K562 (cell line): ENCODE measurements around the gene ARL16. TPM values are rescaled to one million over a fixed set of nuclear protein-coding genes. Genes with fewer than 3 reads are reported as not detected.

Experiments
- ATF1 ChIP-seq, 2 experiments: fragments of 450-650 bp in 1 of 2; IDR thresholded peaks; 2 replicates each; pipeline ENCODE4 v1.6.1; 2016; ENCODE audit warnings: missing compliant biosample characterization in 1 of 2, missing genetic modification characterization in 1 of 2
- DACH1 ChIP-seq: fragments of 450-650 bp; IDR thresholded peaks from 2 replicates; pipeline ENCODE4 v1.6.1; 2018; ENCODE audit not compliant: partially characterized antibody
- ILF3 ChIP-seq: fragments of 450-650 bp; IDR thresholded peaks from 2 replicates; pipeline ENCODE4 v1.6.1; 2018; ENCODE audit warnings: antibody characterized with exemption, mild to moderate bottlenecking, moderate library complexity, borderline replicate concordance
- JUND ChIP-seq, 2 experiments: IDR thresholded peaks; 2 replicates in 1 of 2; 3 replicates in 1 of 2; pipeline ENCODE4 v1.6.1; 2011; ENCODE audit warnings: borderline replicate concordance in 2 of 2, low read depth in 2 of 2, low read length in 2 of 2, improper control_type of control experiment in 1 of 2, missing biosample characterization in 1 of 2, missing genetic modification characterization in 1 of 2, missing genetic modification reagents in 1 of 2
- MTA3 ChIP-seq: fragments of 450-650 bp; formaldehyde crosslinking; IDR thresholded peaks from 2 replicates; pipeline ENCODE4 v1.6.1; 2017; ENCODE audit warnings: mild to moderate bottlenecking, borderline replicate concordance
- NFE2 ChIP-seq: IDR thresholded peaks from 2 replicates; pipeline ENCODE4 v1.6.1; 2014; ENCODE audit warnings: antibody characterized with exemption, low read depth
- SP2 ChIP-seq: IDR thresholded peaks from 2 replicates; pipeline ENCODE4 v1.6.1; 2011; ENCODE audit warnings: mild to moderate bottlenecking, low read depth, low read length, moderate library complexity; ENCODE audit not compliant: poor library complexity, severe bottlenecking; ENCODE audit errors: extremely low read depth
- TOE1 ChIP-seq, 2 experiments: fragments of 450-650 bp in 1 of 2; sonication (generic) in 1 of 2; formaldehyde crosslinking in 1 of 2; IDR thresholded peaks; 2 replicates each; pipeline versions ENCODE4 v1.7.1 to v1.8.0; 2016 to 2022; ENCODE audit warnings: borderline replicate concordance in 2 of 2, mild to moderate bottlenecking in 2 of 2, antibody characterized with exemption in 1 of 2, inconsistent platforms in 1 of 2, low read depth in 1 of 2, missing genetic modification reagents in 1 of 2, moderate library complexity in 1 of 2
- WHSC1 ChIP-seq: IDR thresholded peaks from one replicate; pipeline ENCODE4 v1.6.1; 2012; ENCODE audit warnings: low read length, control low read depth, inconsistent platforms
- polyA plus RNA-seq, 8 experiments: library from polyadenylated mRNA; depleted of rRNA in 4 of 8; stranded (reverse) in 5 of 8; unstranded in 3 of 8; fragments of >200 nt; fragmentation: Nextera tagmentation in 2 of 8; fragmentation: Illumina TruSeq in 1 of 8; extraction: Ambion mirVana in 2 of 8; extraction: Trizol in 1 of 8; gene quantifications; 2 replicates each; pipeline versions ENCODE4 v1.2.1 to v1.2.3, GENCODE V29; 2011 to 2014; ENCODE audit warnings: inconsistent platforms in 1 of 8, missing spikeins in 1 of 8
- total RNA-seq, 7 experiments: library from RNA; depleted of rRNA in 6 of 7; stranded (reverse); fragments of >200 nt in 6 of 7; fragmentation: Illumina TruSeq in 2 of 7; extraction: Trizol in 2 of 7; gene quantifications; 2 replicates each; pipeline versions ENCODE4 v1.2.1 to v1.2.3, GENCODE V29; 2011 to 2021; ENCODE audit warnings: low replicate concordance in 1 of 7
- TF ChIP-seq, protein P1 (sequence below): sonication (generic); formaldehyde crosslinking; IDR thresholded peaks from 2 replicates; pipeline ENCODE4 v1.8.1; 2023; ENCODE audit warnings: missing genetic modification reagents, mild to moderate bottlenecking, borderline replicate concordance
- TF ChIP-seq, protein P2 (sequence below), 2 experiments: fragments of 450-650 bp; formaldehyde crosslinking in 1 of 2; IDR thresholded peaks; 2 replicates each; pipeline versions ENCODE4 v1.4.0 to v1.6.1; 2014 to 2020; ENCODE audit warnings: mild to moderate bottlenecking in 2 of 2, borderline replicate concordance in 1 of 2, low read depth in 1 of 2

The ARL16 gene
- total and polyA plus RNA-seq, 9 of the 15 experiments (the other 6 are each of a cell fraction or from before 2014, with no cell fraction given), result 5.4 to 32.4 (median 22.6) TPM

DNA sequence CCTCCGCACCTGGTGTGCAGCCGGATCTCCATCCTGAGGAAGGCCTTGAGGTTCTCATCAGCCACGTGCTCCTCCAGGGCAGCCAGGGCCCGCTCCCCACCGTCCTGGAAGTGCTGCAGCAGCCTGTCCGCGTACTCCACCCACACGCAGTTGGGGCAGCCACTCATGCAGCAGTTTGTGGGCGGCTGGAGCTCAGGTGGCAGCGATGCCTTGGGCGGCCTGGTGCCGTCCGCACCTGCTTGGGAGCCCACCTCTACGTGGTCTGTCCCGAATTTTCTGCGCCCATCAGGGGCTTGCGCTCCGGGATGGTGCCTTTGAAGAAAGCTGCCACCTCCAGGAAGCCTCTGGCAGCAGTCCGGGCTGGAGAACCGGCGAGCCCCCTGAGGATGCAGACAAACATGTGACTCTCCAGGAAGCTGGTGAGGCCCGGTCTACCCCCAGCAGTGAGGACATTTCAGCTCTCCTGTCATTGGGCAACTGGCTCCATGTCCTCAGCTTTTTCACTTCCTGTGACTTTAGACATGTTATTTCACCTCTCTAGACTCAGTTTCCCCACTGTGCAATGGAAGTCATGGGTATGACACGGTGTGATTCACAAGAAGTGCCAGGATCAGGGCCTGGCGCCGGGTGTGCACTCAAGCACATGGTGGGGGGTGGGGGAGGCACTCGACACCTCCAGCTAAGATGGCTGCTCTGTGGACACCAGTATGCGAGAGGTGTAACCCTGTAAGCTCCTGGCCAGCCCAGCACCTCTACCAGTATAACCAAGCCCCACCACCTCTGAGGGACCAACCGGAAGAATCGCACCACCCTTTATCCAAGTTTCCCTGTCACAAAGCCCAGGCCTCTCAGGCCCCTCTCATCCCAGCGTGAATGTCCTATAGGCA lies 18.1 kb downstream of the ARL16 start (continued):
- no peak for TF ChIP-seq JUND (IDR thresholded peaks at IDR 0.05; ENCODE audit: borderline replicate concordance, low read depth, low read length)
- TF ChIP-seq JUND (tag; IDR thresholded peaks at IDR 0.05; ENCODE audit: borderline replicate concordance, low read depth, low read length), result peak; percentile 59; the same call in 1 of the 3 replicates
- no peak for TF ChIP-seq WHSC1
- TF ChIP-seq DACH1, result no peak
- TF ChIP-seq, protein P1, sequence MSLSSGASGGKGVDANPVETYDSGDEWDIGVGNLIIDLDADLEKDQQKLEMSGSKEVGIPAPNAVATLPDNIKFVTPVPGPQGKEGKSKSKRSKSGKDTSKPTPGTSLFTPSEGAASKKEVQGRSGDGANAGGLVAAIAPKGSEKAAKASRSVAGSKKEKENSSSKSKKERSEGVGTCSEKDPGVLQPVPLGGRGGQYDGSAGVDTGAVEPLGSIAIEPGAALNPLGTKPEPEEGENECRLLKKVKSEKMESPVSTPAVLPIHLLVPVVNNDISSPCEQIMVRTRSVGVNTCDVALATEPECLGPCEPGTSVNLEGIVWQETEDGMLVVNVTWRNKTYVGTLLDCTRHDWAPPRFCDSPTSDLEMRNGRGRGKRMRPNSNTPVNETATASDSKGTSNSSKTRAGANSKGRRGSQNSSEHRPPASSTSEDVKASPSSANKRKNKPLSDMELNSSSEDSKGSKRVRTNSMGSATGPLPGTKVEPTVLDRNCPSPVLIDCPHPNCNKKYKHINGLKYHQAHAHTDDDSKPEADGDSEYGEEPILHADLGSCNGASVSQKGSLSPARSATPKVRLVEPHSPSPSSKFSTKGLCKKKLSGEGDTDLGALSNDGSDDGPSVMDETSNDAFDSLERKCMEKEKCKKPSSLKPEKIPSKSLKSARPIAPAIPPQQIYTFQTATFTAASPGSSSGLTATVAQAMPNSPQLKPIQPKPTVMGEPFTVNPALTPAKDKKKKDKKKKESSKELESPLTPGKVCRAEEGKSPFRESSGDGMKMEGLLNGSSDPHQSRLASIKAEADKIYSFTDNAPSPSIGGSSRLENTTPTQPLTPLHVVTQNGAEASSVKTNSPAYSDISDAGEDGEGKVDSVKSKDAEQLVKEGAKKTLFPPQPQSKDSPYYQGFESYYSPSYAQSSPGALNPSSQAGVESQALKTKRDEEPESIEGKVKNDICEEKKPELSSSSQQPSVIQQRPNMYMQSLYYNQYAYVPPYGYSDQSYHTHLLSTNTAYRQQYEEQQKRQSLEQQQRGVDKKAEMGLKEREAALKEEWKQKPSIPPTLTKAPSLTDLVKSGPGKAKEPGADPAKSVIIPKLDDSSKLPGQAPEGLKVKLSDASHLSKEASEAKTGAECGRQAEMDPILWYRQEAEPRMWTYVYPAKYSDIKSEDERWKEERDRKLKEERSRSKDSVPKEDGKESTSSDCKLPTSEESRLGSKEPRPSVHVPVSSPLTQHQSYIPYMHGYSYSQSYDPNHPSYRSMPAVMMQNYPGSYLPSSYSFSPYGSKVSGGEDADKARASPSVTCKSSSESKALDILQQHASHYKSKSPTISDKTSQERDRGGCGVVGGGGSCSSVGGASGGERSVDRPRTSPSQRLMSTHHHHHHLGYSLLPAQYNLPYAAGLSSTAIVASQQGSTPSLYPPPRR (CRISPR knock-in tag), result no peak
- no peak for TF ChIP-seq ILF3
- no peak for TF ChIP-seq SP2
- TF ChIP-seq TOE1 (IDR thresholded peaks at IDR 0.05; ENCODE audit: borderline replicate concordance), result no peak; the same call in 1 of the 2 replicates
- TF ChIP-seq TOE1 (CRISPR knock-in tag; IDR thresholded peaks at IDR 0.05; ENCODE audit: borderline replicate concordance, low read depth), result no peak
- TF ChIP-seq, protein P2, sequence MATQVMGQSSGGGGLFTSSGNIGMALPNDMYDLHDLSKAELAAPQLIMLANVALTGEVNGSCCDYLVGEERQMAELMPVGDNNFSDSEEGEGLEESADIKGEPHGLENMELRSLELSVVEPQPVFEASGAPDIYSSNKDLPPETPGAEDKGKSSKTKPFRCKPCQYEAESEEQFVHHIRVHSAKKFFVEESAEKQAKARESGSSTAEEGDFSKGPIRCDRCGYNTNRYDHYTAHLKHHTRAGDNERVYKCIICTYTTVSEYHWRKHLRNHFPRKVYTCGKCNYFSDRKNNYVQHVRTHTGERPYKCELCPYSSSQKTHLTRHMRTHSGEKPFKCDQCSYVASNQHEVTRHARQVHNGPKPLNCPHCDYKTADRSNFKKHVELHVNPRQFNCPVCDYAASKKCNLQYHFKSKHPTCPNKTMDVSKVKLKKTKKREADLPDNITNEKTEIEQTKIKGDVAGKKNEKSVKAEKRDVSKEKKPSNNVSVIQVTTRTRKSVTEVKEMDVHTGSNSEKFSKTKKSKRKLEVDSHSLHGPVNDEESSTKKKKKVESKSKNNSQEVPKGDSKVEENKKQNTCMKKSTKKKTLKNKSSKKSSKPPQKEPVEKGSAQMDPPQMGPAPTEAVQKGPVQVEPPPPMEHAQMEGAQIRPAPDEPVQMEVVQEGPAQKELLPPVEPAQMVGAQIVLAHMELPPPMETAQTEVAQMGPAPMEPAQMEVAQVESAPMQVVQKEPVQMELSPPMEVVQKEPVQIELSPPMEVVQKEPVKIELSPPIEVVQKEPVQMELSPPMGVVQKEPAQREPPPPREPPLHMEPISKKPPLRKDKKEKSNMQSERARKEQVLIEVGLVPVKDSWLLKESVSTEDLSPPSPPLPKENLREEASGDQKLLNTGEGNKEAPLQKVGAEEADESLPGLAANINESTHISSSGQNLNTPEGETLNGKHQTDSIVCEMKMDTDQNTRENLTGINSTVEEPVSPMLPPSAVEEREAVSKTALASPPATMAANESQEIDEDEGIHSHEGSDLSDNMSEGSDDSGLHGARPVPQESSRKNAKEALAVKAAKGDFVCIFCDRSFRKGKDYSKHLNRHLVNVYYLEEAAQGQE (IDR thresholded peaks at IDR 0.05; ENCODE audit: borderline replicate concordance), result no peak
- TF ChIP-seq, protein P2 (CRISPR knock-in tag; IDR thresholded peaks at IDR 0.05; ENCODE audit: low read depth), result no peak
- no peak for TF ChIP-seq MTA3
- TF ChIP-seq NFE2, result no peak
- TF ChIP-seq ATF1 (CRISPR knock-in tag; IDR thresholded peaks at IDR 0.05), result no peak
- TF ChIP-seq ATF1 (tag; IDR thresholded peaks at IDR 0.05), result peak; percentile 33
